Measurements from ENCODE around the gene LMCD1.
A peak's percentile ranks its signal among the peaks of the same experiment; 100 is the strongest.

LMCD1 gene

DNA sequence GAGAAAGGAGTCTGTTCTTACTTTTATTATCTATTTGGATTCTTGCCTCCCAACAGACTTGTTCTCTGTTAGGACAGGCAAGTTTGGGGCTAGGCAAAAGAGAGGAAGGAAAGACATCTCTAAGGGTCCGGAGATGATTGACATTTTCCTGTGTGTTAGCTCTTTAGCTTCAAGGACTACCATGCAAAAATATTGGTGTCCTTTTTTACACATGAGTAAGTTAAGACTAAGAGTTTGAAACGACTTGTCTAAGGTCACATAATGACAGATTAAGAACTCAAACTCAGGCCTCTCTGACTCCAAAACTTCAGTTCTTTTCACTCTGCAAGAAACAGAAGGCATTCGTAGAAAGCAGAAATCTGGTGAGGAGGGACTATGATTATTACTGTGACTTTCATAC, 5.9 kb downstream of the LMCD1 start:
- Histone ChIP-seq H4K91ac (ENCODE audit: low read length) (no peak overlapping the region), H3K27ac (ENCODE audit: low read length, poor library complexity, severe bottlenecking) (no peak overlapping the region), H2AK5ac (ENCODE audit: low read length, severe bottlenecking) (no peak overlapping the region), H3K79me1 (replicated peaks; ENCODE audit: low read length, poor library complexity, severe bottlenecking) (peaks cover 9% of the 10 kb centered on the region), H3K14ac (ENCODE audit: low read length in 2 of 2) (no peak overlapping the region), H3K23ac (ENCODE audit: low read length in 2 of 2) (no peak overlapping the region), H3K9me3 (ENCODE audit: control insufficient read depth, low read length) (no peaks in the 10 kb centered on the region), H2AFZ (ENCODE audit: low read depth, low read length) (no peak overlapping the region), H3K9ac (ENCODE audit: low read length) (peak overlapping the region; percentile 1), H3K4me2 (ENCODE audit: low read length, poor library complexity, severe bottlenecking) (no peak overlapping the region), H2BK120ac (ENCODE audit: low read depth, low read length) (no peak overlapping the region), H2BK5ac (ENCODE audit: low read depth, low read length, poor library complexity, severe bottlenecking) (no peak overlapping the region), H3K27me3 (ENCODE audit: control insufficient read depth in 1 of 2, insufficient read depth in 1 of 2, low read length in 2 of 2) (no peaks in the 10 kb centered on the region), H2BK15ac (ENCODE audit: low read depth, poor library complexity, severe bottlenecking) (no peak overlapping the region), H3K18ac (ENCODE audit: low read depth in 1 of 2, low read length in 2 of 2) (no peak overlapping the region), H3K4me3 (ENCODE audit: insufficient read depth in 1 of 2, low read depth in 1 of 2, low read length in 2 of 2) (no peak overlapping the region), H2BK12ac (ENCODE audit: low read length in 2 of 2) (no peak overlapping the region), H4K8ac (ENCODE audit: low read length) (no peak overlapping the region), H3K4ac (ENCODE audit: low read depth in 1 of 2, low read length in 2 of 2) (no peak overlapping the region), H3K36me3 (ENCODE audit: control insufficient read depth in 1 of 2, insufficient read depth in 2 of 2, low read depth in 1 of 2, low read length in 2 of 2) (peaks cover 0 to 26% of the 10 kb centered on the region in 2 experiments), H3K4me1 (ENCODE audit: control insufficient read depth, insufficient read depth, low read depth, low read length) (peaks cover 19% of the 10 kb centered on the region)
- no peak for DNase-seq
- 93% methylated on average over 3 of the region's 3 CpGs for WGBS

DNA sequence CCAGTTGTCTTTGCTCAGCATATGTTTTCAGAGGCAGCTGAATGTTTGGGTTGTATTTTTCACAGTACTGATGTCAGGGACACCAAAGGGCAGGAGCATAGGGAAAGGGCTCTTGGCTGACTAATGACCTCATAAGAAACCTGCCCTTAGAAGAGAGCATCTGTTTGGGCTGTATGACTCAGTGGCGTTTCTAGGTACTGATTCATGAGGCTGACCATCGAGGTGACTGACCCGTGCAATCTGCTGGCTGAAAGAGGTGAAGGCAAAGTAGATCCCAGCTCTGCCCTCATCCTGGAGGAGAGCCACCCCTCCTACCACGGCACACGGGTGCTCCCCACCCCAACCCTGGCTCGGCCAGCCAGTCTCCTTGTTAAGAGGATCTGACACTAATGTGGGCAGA, 8.3 kb downstream of the LMCD1 start:
- Histone ChIP-seq H3K4me1 (ENCODE audit: control insufficient read depth, insufficient read depth, low read depth, low read length) (peaks cover 14% of the 10 kb centered on the region), H3K9ac (ENCODE audit: low read length) (peak overlapping the region; percentile 31), H2BK15ac (ENCODE audit: low read depth, poor library complexity, severe bottlenecking) (no peak overlapping the region), H3K36me3 (ENCODE audit: control insufficient read depth in 1 of 2, insufficient read depth in 2 of 2, low read depth in 1 of 2, low read length in 2 of 2) (peaks cover 1 to 45% of the 10 kb centered on the region in 2 experiments), H3K14ac (ENCODE audit: low read length in 2 of 2) (no peak overlapping the region), H2BK12ac (ENCODE audit: low read length in 2 of 2) (peak overlapping the region; percentile 11 to 76), H3K9me3 (ENCODE audit: control insufficient read depth, low read length) (no peaks in the 10 kb centered on the region), H3K18ac (ENCODE audit: low read depth in 1 of 2, low read length in 2 of 2) (peak overlapping the region in 1 of 2 experiments; percentile 30), H3K27ac (ENCODE audit: low read length, poor library complexity, severe bottlenecking) (peak overlapping the region; percentile 75), H3K79me1 (replicated peaks; ENCODE audit: low read length, poor library complexity, severe bottlenecking) (peaks cover 13% of the 10 kb centered on the region), H3K4me3 (ENCODE audit: insufficient read depth in 1 of 2, low read depth in 1 of 2, low read length in 2 of 2) (no peak overlapping the region), H4K8ac (ENCODE audit: low read length) (no peak overlapping the region), H2AK5ac (ENCODE audit: low read length, severe bottlenecking) (no peak overlapping the region), H3K23ac (ENCODE audit: low read length in 2 of 2) (peak overlapping the region in 1 of 2 experiments; percentile 54), H3K4ac (ENCODE audit: low read depth in 1 of 2, low read length in 2 of 2) (no peak overlapping the region), H2AFZ (ENCODE audit: low read depth, low read length) (no peak overlapping the region), H4K91ac (ENCODE audit: low read length) (no peak overlapping the region), H2BK120ac (ENCODE audit: low read depth, low read length) (no peak overlapping the region), H3K27me3 (ENCODE audit: control insufficient read depth in 1 of 2, insufficient read depth in 1 of 2, low read length in 2 of 2) (no peaks in the 10 kb centered on the region), H2BK5ac (ENCODE audit: low read depth, low read length, poor library complexity, severe bottlenecking) (no peak overlapping the region), H3K4me2 (ENCODE audit: low read length, poor library complexity, severe bottlenecking) (no peak overlapping the region)
- 3% methylated on average over 6 of the region's 6 CpGs for WGBS
- DNase-seq = peak; percentile 95

DNA sequence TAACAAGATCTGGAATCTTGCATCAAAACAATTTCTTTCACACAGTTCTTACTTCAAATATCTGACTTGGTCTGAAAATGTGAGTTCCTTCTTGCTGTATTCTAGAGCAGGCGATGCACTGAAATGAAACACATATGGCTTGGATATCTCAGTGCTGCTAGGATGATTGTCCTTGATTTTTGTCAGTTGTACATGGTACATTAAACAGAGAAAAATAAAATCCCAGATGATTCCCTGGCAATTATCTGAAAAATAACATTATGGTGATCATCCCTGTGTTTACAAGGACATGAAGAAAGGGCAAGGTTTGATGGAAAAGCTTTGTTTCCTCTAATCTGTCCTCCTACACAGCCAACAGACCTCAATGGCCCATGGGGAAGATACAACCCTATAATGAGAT, 10.6 kb downstream of the LMCD1 start:
- no peak overlapping the region for H3K23ac ChIP-seq (ENCODE audit: low read length in 2 of 2)
- no peaks in the 10 kb centered on the region for H3K9me3 ChIP-seq (ENCODE audit: control insufficient read depth, low read length)
- H2BK15ac ChIP-seq (ENCODE audit: low read depth, poor library complexity, severe bottlenecking) = no peak overlapping the region
- H3K36me3 ChIP-seq (ENCODE audit: control insufficient read depth in 1 of 2, insufficient read depth in 2 of 2, low read depth in 1 of 2, low read length in 2 of 2) = peaks cover 13 to 58% of the 10 kb centered on the region in 2 experiments
- no peak overlapping the region for H3K4me3 ChIP-seq (ENCODE audit: insufficient read depth in 1 of 2, low read depth in 1 of 2, low read length in 2 of 2)
- H4K91ac ChIP-seq (ENCODE audit: low read length) = no peak overlapping the region
- H3K18ac ChIP-seq (ENCODE audit: low read depth in 1 of 2, low read length in 2 of 2) = no peak overlapping the region
- no peak overlapping the region for H3K4me2 ChIP-seq (ENCODE audit: low read length, poor library complexity, severe bottlenecking)
- H2BK12ac ChIP-seq (ENCODE audit: low read length in 2 of 2) = no peak overlapping the region
- no peak overlapping the region for H2AK5ac ChIP-seq (ENCODE audit: low read length, severe bottlenecking)
- H2BK120ac ChIP-seq (ENCODE audit: low read depth, low read length) = no peak overlapping the region
- no peak overlapping the region for H3K9ac ChIP-seq (ENCODE audit: low read length)
- no peak overlapping the region for H3K14ac ChIP-seq (ENCODE audit: low read length in 2 of 2)
- H4K8ac ChIP-seq (ENCODE audit: low read length) = no peak overlapping the region
- no peak overlapping the region for H3K4ac ChIP-seq (ENCODE audit: low read depth in 1 of 2, low read length in 2 of 2)
- H2AFZ ChIP-seq (ENCODE audit: low read depth, low read length) = no peak overlapping the region
- H3K4me1 ChIP-seq (ENCODE audit: control insufficient read depth, insufficient read depth, low read depth, low read length) = peaks cover 7% of the 10 kb centered on the region
- DNase-seq = no peak
- H2BK5ac ChIP-seq (ENCODE audit: low read depth, low read length, poor library complexity, severe bottlenecking) = no peak overlapping the region
- no peak overlapping the region for H3K27ac ChIP-seq (ENCODE audit: low read length, poor library complexity, severe bottlenecking)
- no CpG with 5 or more reads among the region's 1 CpG for WGBS
- no peaks in the 10 kb centered on the region for H3K27me3 ChIP-seq (ENCODE audit: control insufficient read depth in 1 of 2, insufficient read depth in 1 of 2, low read length in 2 of 2)
- H3K79me1 ChIP-seq (replicated peaks; ENCODE audit: low read length, poor library complexity, severe bottlenecking) = peaks cover 24% of the 10 kb centered on the region

DNA sequence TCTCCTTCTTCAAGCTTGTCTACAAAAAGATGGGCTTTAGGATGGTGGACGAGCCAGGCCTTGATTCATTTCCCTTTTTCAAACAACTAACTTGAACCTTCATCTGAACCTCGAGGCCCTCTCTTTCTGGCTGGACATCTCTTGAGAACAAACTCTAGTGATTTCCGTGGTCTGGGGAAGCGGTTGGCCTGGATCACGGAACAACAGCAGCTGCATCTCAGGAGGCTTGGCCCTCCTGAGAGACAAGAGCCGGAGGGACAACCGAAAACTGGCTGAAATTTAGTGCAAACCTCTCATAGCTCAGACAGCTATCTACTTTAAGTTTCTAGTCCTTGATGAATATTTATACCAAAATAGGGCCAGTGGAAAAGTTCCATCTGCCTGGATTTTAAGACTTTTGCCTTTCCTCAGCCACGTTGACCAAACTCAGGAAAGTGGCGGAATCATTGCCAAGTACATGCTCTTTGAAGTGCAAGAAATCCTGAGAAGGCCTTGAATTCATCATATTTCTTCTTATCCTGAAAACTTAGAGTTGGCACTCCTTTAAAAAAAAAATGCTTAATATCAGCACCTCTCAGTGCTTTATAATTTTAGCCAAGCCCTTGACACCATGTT, 14.5 kb downstream of the LMCD1 start:
- Histone ChIP-seq H2BK12ac (ENCODE audit: low read length in 2 of 2) (no peak overlapping the region), H4K91ac (ENCODE audit: low read length) (no peak overlapping the region), H3K14ac (ENCODE audit: low read length in 2 of 2) (no peak overlapping the region), H3K27me3 (ENCODE audit: control insufficient read depth in 1 of 2, insufficient read depth in 1 of 2, low read length in 2 of 2) (no peaks in the 10 kb centered on the region), H2AFZ (ENCODE audit: low read depth, low read length) (no peak overlapping the region), H3K27ac (ENCODE audit: low read length, poor library complexity, severe bottlenecking) (no peak overlapping the region), H2BK120ac (ENCODE audit: low read depth, low read length) (no peak overlapping the region), H4K8ac (ENCODE audit: low read length) (no peak overlapping the region), H3K23ac (ENCODE audit: low read length in 2 of 2) (peak overlapping the region in 1 of 2 experiments; percentile 38), H3K9me3 (ENCODE audit: control insufficient read depth, low read length) (no peaks in the 10 kb centered on the region), H3K18ac (ENCODE audit: low read depth in 1 of 2, low read length in 2 of 2) (no peak overlapping the region), H3K79me1 (replicated peaks; ENCODE audit: low read length, poor library complexity, severe bottlenecking) (peaks cover 32% of the 10 kb centered on the region), H3K36me3 (ENCODE audit: control insufficient read depth in 1 of 2, insufficient read depth in 2 of 2, low read depth in 1 of 2, low read length in 2 of 2) (peaks cover 18 to 49% of the 10 kb centered on the region in 2 experiments), H2BK5ac (ENCODE audit: low read depth, low read length, poor library complexity, severe bottlenecking) (no peak overlapping the region), H3K9ac (ENCODE audit: low read length) (no peak overlapping the region), H3K4me2 (ENCODE audit: low read length, poor library complexity, severe bottlenecking) (no peak overlapping the region), H3K4ac (ENCODE audit: low read depth in 1 of 2, low read length in 2 of 2) (no peak overlapping the region), H3K4me3 (ENCODE audit: insufficient read depth in 1 of 2, low read depth in 1 of 2, low read length in 2 of 2) (no peak overlapping the region), H2AK5ac (ENCODE audit: low read length, severe bottlenecking) (no peak overlapping the region), H2BK15ac (ENCODE audit: low read depth, poor library complexity, severe bottlenecking) (no peak overlapping the region), H3K4me1 (ENCODE audit: control insufficient read depth, insufficient read depth, low read depth, low read length) (no peaks in the 10 kb centered on the region)
- WGBS = 98% methylated on average over 7 of the region's 9 CpGs
- no peak for DNase-seq

All from mesenchymal stem cell (in vitro differentiated cells and primary cell).